SKM-1 (cell line): Measurements from ENCODE around the gene FRYL.

Experiments used
- DNase-seq: peaks from one replicate; lab custom pipeline; 2025; ENCODE audit not compliant: unreplicated experiment; lab: John Stamatoyannopoulos, UW

Gene FRYL

DNA sequence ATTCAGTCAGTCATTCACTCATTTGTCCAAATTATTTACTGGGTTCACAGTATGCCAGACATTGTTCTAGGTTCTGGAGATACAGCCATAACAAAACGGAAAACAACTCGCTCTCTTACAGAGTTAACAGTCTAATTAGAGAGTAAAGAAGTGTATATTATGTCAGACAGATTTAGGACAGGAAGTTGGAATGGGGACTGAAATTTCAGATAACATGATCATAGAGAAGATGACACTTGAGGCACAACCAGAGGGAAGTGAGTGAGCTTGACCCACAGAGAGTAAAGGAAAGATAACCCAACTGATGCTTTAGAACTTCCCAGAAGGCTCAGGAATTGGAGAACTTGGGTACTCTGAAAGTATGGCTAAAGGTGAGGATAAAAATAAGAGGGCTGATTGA, 150.6 kb downstream of the FRYL start:
- DNase-seq = no peak

DNA sequence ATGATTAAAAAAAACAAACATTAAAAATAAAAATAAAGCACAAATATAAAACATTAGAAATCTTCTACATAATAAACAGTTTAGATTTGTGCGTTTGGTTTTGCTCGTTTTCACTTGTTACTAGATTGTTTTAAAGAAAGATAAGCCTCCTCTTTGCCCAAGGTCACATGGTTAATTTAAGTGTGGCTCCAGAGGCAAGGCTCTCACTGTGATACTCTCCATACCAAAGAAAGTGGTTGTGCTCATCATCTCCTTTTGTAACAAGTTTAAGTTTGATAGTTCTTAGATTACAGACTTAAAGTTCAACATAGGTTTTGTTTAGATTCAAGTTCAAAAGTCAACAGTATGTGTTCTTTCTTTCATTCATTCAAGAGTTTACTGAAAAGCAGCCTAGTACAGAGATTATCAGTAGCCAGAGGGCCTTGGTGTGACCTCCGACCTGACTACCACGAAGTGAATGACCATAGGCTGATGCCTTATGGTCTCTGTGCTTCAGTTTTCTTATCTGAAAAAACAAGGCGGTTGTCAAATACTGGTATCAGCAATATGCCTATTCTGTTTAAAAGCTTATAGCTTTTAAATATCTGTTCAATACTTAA, 156.8 kb downstream of the FRYL start:
- no peak for DNase-seq

DNA sequence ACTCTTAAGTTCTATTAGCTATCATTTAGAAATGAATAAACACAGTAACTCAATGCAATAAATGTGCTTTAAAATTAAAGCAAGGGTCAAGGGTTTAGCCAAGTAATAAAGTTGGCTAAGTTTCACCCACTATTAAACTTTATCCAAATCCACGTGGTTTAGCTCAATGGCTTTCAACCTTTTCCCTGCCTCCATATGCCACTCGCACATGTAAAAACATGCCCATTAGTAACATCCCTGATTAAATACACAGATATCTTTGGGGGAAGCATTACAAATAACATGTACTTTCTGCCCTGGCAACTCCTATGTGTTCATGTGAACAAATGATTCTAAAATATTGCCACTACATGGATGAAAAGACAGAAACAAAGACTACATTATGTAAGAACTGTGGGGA, 159.2 kb downstream of the FRYL start:
- no peak for DNase-seq

DNA sequence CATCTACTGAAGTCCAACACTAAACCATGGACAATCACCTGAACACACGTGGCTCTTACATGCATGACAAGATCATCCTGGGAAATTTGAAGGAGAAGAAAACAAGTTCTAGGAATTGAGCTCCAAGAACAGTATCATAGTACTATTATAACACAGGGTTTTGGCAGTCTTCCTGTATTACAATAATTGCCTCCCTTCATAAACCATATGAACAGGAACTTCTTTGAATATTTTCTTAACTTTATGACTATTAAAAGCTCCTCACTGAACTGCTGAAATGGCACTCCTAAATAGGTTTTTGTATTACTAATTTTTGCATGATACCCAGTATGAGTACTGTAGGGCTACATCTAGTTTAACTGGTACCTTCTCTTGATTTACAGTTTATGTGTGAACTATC, 160.0 kb downstream of the FRYL start:
- DNase-seq = no peak

DNA sequence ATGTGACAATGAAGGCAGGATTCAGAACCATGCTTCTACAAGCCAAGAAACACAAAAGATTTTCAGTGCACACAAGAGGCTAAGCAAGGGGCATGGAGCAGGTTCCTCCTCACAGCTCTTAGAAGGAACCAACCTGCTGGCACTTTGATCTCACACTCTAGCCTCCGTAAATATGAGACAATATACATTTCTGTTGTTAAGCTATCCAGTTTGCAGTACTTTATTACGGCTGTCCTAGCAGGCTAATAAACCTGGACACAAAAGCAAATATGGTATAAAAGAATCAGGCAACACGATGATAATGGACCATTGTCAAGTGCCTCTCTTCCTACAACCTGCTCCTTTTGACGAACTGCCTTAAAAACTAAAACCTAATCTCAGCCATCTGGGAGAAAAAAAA, 175.6 kb downstream of the FRYL start:
- DNase-seq = no peak

DNA sequence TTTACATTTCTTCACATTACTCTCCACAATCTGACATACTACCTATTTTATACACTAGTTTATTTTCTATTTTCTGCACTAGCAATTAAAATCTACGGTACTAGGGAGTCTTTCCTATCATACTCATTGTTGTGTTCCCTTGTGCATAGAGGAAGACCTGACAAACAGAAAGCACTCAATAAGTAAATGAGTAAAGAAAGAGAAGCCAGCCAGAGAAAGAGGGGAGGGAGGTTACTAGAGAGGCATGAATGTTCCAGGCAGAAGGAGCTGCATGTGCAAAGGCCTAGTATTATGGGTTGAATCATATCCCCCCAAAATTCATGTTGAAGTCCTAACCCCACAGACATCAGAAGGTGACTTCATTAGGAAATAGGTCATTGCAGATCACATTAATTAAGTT, 176.0 kb downstream of the FRYL start:
- no peak for DNase-seq

DNA sequence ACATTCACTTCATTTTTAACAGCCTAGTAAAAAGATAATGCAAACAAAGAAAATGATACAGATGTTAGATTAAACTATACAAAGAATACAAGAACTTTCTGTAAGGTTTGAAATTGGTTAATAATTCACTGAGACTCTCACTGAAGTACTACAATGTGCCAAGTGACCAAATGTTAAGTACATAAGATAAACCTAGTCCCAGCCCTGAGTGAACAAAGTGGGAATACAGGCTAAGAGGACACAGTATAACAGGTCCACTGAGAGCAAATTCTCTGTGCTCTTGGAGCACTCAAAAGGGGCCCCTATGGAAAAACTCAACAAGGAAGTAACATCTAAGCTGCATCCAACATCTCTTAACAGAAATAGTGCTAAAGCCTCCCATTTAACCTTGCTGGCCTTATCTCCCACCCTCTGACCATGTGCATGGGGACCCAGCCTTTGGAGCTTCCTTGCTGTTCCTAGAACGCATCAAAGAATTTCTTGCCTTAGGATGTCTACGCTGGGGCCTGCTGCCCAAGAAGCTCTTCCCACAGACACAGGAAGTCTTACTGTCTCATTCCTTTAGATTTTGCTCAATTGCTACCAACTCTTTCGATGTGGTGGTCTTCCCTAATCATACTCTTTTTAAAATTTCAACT, 176.6 kb downstream of the FRYL start:
- DNase-seq = no peak

DNA sequence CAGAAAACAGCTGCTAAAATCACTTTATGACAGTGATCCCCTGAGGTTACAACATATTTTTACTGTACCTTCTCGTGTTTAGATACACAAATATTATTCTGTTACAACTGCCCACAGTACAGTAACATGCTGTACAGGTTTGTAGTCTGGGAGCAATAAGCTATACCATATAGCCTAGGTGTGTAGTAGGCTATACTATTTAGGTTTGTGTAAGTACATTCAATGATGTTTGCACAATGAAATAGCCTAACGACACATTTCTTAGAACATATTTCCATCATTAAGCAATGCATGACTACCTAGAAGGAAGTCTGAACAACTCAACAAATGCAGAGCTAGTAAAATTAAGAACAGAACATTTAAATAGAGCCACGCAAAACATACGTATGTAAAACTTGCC, 177.3 kb downstream of the FRYL start:
- no peak for DNase-seq

DNA sequence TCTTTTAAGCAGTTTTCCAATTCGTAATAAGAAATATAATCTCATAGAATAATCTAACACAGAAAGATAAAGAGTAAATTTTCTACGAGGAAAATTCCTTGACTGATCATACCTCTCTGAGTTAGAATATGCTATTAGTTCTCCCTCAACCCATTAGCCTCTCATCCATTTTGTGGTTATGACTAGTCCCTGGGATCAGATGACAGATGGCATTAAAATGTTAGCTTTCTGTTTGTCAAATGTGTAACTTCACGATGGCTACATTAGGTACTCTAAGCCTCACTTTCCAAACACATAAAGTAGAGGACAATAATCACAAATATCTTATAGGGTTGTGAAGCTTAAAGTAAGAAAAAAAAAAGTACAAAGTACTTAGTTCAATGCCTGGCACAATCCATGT, 177.9 kb downstream of the FRYL start:
- no peak for DNase-seq

DNA sequence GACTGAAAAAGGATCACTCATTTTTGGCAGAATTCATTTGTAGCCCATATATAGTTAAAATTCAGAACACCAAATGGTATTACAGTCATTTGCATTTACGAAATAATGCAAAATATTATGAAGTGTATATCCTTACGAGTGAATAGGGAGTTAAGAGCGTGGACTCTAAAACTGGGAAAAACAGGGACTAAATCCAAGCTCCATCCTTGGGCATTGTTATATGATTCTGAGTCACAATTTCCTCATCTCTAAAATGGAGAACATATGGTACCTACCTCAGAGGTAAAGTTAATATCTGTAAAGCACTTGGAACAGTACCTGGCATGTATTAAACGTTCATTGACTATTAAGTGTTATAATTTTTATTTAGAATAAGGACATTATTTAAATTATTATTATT, 183.7 kb downstream of the FRYL start:
- DNase-seq = no peak

DNA sequence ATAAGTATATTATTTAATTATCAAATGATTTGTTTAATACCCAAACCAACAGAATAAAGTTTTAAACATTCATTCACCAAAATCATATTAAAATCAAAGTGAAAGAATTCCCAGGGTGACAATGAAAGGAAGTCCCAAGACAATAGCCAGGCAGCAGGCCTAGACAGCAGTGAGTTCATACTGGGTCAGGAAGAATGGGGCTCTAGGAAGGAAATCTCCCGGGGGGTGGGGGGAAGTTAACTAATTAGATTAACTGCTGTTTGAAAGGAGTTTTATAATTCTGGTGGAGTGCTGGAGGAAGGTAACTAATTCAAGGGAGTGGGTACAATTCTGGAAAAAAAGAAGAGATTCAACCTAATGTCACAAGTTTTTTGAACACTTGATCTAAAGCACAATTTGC, 185.9 kb downstream of the FRYL start:
- no peak for DNase-seq

DNA sequence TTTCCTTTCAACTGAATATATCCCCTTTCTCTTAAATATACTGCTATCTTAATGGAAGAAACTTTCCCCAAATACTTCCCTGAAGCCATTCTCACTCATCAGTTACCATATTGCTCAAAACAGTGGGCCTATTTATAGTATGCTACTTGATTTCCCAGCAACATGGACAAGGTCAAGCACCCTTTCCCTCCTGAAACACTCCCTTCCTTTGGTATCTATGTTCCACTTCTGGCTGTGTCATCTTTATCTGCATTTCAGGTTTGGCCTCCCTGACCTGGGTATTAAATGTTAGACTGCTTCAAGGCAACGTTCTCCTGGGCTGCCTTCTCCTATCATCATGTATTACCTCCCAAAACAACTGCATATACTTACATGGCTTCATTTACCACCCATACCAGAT, 188.7 kb downstream of the FRYL start:
- no peak for DNase-seq

DNA sequence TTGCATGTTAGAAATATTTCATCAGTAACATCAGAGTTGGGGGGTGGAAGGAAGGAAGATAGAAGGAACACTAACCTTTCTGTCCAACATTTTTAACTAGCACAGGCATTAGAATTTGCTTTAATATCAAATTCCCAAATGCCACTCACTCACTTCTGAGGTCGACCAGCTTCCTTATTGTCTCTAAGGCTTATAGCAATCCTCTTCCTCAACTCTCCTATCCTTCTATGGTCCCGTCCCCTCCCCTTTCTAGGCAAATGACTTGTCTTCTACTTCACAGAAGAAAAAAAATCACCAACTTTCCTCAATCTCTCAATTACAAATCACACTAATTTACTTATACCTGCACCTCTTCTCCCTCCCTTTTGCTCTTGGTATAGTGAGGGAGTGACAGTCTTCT, 189.2 kb downstream of the FRYL start:
- DNase-seq = no peak

DNA sequence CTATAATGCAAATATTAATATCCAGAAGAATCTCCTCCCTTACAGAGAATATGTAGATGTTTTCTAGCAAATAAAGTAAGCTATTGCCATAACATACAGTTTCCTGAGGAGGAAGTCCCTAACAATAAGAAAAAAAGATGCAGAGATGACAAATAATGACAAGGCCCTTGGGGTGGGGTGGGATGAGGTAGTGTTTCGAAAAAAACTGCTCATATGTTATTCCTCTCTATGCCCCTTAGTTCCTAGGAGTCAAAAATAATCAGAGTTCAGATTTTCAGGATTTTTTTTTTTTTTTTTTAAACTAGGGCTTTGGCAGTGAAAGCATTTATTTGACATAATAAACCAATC, 191.0 kb downstream of the FRYL start:
- DNase-seq = no peak

DNA sequence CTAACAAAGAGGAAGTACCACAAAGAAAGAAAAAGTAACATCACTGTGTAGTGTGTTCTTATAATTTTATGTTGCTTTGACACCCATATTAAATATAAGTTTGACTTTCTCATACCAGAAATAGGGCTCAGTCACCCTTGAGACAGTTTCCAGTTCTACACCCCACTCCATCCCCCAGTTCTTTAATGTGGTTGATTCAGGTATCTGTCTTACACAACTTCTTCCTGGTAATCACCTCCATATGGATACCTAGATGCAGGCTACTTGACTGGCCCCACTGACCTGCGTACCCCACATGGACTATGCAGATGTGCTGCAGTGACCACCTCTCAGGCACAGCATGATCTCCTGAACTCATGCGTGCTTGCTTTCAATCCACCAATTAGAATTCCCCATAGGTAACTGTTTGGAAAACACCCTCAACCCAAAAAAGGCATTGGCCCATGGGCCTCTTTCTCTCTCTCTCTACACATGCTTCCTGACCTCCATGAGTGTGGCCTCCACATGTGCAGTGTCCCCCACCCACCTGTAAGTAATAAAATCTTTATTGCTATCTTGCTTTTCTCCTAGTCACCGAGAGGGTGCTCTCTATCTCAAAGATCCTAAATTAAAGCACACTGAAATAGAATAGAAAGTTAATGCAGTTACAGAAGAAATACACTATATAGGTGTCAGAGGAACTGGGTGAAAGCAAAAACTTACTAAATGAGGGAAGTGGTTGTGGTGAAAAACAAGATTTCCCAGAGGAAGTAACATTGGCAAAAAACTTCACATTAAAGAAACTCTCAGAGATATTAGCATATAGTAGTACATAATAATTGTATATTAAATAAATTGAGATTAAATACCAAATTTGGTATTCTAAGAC, 191.6 kb downstream of the FRYL start:
- DNase-seq = no peak

DNA sequence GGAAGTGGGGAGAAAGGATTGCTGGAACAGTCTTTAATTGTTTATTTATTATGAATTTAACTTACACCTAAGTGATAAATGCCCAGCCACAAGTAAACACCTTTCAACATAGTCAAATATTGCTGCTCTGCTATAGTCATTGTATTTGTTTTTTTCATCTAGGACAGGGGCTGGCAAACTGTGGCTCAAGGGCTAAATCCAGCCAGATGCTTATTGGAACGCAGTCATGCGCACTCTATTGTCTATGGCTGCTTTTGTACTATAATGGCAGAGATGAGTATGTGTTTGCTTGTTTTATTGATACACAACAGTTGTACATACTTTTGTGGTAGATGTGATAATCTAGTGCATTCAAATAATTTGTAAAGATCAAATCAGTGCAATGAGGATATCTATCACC, 194.7 kb downstream of the FRYL start:
- DNase-seq = no peak

DNA sequence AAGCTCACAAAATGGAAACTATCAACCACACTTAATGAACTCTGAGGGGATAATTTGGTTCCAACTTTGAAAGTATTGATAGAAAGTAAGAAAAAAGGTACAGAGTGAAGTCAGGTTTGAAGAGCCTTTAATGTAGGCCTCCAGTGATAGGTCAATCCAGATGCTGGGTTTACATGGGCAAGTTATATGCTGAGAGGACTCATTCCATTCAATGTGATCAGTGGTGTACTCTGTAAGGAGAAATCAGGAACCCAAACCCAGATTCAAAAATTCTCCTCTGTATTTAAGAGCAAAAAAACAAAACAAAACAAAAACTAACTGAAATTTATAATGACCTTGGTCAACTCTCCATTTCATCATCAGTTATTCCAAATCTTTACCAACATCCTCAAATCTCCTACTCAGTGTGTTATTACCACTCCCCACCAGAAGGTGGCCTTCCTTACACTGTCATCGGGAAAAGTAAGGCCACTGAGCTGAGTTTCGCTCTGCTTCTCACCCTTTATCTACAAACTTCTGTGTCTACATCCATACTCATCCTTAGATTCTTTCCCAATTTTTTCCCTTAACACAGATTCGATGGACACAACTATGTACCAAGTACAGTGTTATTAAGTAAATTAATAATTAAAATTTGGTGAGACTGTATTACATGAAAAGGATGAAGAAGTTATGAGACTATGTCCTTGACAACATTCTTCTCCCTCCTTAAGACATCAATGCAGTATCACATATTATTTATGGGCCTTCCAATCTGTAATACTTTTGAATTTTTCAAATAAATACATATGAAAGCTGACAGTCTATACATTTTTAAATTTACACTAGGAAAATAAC, 201.7 kb downstream of the FRYL start:
- DNase-seq = peak; percentile 48

DNA sequence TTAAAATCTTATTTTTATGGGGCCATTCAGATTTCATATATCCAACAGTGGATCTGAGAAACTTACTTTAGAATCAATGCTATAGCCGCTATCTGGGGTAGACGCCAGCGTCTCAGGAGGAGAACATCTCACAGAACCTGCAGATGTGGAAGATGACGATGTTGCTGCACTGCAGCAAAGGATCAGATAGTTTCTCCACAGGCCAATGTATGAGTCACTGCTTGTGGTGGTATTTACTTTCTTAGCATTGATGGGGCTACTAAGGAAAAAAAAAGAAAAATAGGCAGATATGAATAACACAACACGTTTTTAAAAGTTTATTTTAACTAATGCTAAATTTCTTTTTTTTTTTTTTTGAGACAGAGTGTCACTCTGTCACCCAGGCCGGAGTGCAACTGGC, 204.1 kb downstream of the FRYL start:
- DNase-seq = no peak

DNA sequence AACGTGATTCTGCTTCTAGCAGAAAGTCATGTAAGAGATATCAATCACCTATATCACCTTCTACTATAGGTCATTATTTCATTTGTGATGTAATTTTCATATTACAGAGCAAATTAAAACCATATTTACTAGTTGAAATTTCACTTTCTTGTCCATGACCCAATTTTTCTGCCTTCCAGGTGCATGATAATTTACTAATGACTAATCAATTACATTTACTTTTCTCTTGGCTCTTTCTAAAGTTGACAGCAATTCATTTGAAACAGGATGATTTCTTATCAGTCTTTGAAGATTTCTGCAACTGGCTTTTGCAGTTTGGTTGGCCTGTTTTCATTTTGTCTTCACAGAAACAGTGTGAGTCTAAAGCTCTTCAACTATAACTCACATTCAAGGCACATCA, 208.6 kb downstream of the FRYL start:
- DNase-seq = no peak

DNA sequence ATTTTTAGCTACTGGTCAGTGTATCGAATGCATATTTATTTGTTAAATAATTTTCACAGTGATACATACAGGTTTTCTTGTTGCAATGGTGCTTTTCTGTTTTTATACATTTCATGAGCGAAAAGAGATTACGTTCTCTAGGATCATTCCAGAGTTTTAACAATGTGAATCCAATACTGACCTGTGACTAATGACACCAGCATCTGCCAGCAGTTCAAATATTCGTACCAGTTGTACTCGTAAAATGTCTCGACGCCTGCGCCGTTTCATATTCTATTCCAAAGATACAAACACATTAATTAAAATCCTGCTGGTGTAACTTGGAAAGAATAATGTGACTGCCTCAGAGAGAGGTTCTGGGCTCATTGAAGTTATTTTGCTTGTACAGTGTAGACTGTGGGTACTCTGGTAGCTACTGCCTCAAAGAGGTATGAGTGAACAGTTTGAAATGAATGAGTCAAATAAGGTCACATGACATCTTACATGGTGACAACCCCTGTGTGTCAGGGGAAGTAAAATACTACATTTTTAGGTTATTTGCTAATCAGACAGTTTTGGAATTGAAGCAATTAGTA, 209.3 kb downstream of the FRYL start:
- DNase-seq = no peak

DNA sequence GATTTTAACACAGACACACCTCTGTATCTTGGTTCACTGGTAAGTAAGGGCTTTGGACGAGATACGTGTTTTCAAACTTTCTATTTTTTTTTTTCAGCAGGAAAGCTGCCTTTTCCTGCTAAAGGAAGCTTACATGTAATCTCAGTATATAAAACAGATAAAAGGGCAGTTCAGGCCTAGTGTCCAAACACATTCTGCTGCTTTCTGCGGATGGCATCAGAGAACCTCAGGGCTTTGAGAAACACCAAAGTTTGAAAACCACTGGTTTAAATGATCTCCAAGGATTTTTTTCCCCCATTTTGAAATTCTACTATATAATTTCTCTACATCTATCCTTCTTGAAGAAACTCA, 214.1 kb downstream of the FRYL start:
- DNase-seq = no peak
